Activated gamma-delta T cell treated with Interleukin-2 at 50 U/mL for 16 hours (primary cell): Measurements from ENCODE around the gene NSD1.
"Not testable (repeated sequence)": the region's sequence is repeated elsewhere in the genome, so short reads cannot be mapped to it uniquely, and the experiment has no call there.

Experiments used
- DNase-seq: peaks from one replicate; pipeline ENCODE4 v3.0.0-alpha.2; 2020

NSD1 gene

GRCh38 chr5:177293819-177294581 lies 160.4 kb downstream of the NSD1 start:
- DNase-seq = no peak

DNA sequence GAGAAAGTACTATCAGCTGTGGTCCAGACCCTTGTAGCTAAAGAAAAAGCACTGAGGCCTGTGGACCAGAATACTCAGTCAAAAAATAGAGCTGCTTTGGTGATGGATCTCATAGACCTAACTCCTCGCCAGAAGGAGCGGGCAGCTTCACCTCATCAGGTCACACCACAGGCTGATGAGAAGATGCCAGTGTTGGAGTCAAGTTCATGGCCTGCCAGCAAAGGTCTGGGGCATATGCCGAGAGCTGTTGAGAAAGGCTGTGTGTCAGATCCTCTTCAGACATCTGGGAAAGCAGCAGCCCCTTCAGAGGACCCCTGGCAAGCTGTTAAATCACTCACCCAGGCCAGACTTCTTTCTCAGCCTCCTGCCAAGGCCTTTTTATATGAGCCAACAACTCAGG lies 161.1 kb downstream of the NSD1 start:
- no peak for DNase-seq

GRCh38 chr5:177295924-177296323 lies 162.4 kb downstream of the NSD1 start:
- DNase-seq = no peak

GRCh38 chr5:177296581-177296980 lies 163.0 kb downstream of the NSD1 start:
- no peak for DNase-seq

DNA sequence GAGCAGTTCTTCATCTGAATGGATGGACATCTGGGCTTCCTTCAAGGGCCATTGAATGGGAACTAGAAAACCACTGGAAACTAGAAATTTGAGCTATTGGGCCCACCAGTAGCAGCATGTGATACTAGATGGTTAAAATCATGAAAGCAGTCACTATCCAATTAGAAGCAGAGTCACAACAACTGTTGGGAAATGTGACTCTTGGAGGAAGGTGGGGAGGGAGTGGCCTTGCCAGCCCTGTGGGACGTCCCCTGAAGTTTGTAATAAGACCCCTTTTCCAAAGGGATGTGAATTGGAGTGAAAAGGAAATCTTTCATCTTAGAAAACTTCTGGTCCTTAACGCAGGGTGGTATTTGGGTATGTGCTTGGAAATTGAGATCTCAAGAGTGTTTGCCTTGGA lies 164.3 kb downstream of the NSD1 start:
- no peak for DNase-seq

DNA sequence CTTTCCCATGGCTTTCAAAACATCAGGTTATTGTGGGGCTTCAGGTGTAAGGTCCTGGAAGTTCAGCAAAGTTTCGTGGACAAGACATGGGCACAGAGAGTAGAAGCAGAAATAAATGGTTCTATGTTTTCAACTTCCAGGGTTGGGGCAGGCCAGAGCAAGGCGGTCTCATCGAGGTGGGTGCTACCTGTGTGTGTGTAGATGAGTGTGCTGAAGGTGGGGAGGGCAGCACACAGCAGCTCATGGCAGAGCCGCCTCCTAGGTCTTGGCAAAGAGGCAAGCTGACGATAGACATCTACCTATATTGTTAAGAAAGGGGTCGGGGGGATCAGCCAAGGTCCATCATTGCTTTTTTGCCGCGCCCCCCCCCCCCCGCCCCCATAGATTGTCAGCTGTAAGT lies 166.1 kb downstream of the NSD1 start:
- no peak for DNase-seq

DNA sequence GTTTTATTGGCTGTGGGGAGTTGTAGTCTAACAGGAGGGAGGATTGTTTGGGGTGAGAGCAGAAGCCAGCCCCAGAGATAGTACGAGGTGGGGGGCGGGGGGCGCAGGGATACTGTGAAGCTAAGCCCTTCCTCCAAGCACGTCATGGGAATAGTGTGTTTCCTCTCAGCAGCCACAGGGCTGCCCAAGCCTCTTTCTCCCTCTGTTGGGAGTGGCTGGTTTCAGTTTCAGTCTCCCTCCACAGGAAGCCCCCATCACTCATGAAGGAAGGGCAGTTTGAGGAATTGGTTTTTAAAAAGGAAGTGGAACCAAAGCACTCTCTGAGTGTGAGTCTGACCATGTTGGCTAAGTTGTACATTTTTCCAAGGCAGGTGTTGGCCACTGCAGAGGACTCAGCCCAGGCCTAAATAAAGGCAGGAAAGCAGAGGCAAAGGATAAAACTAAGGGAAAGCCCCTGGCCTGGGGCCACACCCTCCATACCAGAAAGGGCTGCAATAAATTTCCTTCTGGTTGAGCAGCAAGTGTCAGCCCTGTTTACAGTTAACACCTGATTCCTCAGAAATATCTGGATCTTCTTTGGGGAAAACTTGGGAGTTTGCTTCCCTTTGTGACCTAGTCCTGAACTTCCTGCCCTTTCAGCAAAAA lies 166.8 kb downstream of the NSD1 start:
- DNase-seq = peak; percentile 56

- no peak for DNase-seq
These were observed 167.4 kb downstream of the NSD1 start for GRCh38 chr5:177300951-177301350.

- DNase-seq = no peak
These were observed 168.1 kb downstream of the NSD1 start for GRCh38 chr5:177301503-177302165.

DNA sequence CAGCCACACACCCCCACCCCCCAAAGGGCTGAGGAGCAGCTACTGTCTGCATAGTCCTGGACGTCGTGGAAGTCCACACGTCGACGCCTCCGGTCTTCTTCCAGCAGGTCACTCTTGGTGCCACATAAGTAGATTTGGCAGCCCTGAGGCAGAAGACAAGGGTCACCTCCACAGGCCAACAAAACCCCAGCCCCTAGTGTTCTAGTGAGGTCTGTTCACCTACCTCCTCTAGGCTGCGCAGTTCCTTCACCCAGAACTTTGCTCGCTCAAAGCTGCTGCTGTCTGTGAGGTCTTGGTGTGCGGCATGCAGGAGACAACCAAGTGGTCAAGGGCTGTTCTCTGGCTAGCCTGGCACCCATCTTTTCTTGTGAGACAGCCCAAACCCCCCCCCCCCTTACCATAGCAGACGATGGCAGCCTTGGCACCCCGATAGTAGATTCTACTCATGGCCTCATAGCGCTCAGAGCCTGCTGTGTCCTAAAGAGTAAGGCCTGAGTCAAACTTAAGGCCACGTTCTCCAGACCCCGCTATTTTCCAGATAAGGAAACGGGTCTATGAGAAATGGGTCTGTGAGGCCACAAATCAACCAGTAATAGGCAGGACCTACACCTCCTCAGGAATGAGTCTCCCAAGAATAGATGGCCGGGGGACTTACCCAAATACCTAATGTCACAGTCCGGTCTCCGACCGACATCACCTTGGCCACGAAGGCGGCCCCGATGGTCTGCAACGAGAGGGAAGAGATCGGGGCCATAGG lies 169.0 kb downstream of the NSD1 start:
- no peak for DNase-seq

GRCh38 chr5:177303121-177303924 lies 169.8 kb downstream of the NSD1 start, which contains the start of the genes PRELID1 and RAB24:
Gene PRELID1 (plus strand): TSS chr5:177303799. CDS start chr5:177303986, 187 bp downstream.
Gene RAB24 (minus strand): TSS chr5:177303719. CDS start chr5:177303288, 431 bp downstream.
- DNase-seq = peak; percentile 88

DNA sequence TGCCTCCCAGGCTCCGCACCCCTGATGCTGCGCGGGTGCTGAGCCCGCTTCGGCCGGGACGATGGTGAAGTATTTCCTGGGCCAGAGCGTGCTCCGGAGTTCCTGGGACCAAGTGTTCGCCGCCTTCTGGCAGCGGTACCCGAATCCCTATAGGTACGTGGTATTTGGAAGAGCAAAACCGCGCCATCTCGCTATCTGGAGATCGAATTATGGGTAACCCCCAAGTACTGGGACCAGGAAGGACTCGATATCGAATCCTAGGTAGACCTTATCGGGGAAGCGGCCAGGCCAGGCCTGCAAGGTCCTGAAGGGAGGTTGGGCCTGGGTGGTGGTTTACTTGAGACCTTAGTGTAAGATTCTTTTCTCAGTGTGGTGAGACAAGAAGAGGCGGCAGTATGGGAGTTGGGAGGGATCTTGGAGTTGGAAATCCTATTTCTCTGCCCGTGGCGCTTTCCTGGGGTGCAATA lies 170.4 kb downstream of the NSD1 start:
- DNase-seq = no peak

GRCh38 chr5:177304392-177305119 lies 171.0 kb downstream of the NSD1 start:
- no peak for DNase-seq

- not testable (repeated sequence) for DNase-seq
These were observed 172.6 kb downstream of the NSD1 start for GRCh38 chr5:177306103-177306640.

- no peak for DNase-seq
These were observed 173.3 kb downstream of the NSD1 start for GRCh38 chr5:177306674-177307543.

- no peak for DNase-seq
These were observed 174.2 kb downstream of the NSD1 start for GRCh38 chr5:177307544-177308363.

GRCh38 chr5:177308740-177309139 lies 175.2 kb downstream of the NSD1 start:
- DNase-seq = no peak

DNA sequence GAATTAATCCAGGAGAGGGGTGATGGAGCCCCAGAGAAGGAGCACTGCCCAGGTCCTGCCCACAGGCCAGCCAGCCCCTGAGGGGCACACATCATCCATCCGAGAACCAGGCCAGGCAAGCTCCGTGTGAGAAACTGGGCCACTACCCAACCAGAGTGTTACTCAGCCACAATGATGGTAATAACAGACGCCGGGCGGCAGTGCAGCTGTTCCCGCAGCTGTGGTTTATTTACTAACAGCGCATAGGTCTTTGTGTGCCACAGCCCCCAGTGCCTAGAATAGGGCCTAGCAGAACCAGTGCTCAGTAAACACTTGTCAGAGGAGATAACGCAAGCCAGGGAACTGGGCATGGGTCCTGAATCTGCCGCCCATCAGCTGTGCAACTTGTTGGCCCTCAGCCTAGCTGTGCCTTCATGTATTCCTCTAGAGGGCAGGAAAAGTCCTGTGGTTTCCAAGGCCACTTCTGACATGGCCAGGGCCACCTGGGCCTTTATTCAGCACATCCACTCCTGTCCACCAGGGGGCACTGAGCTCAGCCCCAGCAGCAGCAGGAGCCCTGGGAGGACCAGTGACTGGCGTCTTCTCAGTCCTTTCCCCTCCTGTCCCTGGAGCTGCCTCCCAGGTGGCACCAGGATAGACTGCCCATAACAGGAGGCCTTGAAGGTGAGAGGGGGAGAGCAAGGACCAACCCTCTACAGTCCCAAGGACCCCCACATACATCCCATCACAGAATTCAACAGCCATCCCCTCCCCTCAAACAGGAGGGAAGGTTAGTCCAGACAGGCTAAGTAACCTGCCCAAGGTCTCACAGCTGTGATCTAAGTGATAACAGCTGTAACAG lies 176.0 kb downstream of the NSD1 start:
- DNase-seq = peak; percentile 70
